GM06990 (cell line): ENCODE results near the gene DALRD3.

ENCODE experiments used
- DNase-seq: peaks from one replicate; pipeline ENCODE4 v3.0.0-alpha.2; 2011; ENCODE audit not compliant: insufficient read length; ENCODE audit errors: extremely low read depth
- H3K27me3 ChIP-seq: replicated peaks from 2 replicates; pipeline ENCODE4 v1.6.0; 2011; ENCODE audit warnings: low read length; ENCODE audit not compliant: control insufficient read depth, insufficient read depth
- H3K36me3 ChIP-seq: 2 replicates; pipeline ENCODE4 v1.5.1; 2011; ENCODE audit warnings: low read length; ENCODE audit not compliant: control insufficient read depth, insufficient read depth
- H3K4me3 ChIP-seq: replicated peaks from 2 replicates; pipeline ENCODE4 v1.5.1; 2011; ENCODE audit warnings: low read depth, mild to moderate bottlenecking, control low read depth, low read length
- CTCF ChIP-seq: IDR thresholded peaks from 2 replicates; pipeline ENCODE4 v1.5.1; 2011; ENCODE audit warnings: low read length, control low read depth, mild to moderate bottlenecking, inconsistent platforms; ENCODE audit not compliant: insufficient read depth, poor library complexity, severe bottlenecking

The DALRD3 gene

GRCh38 chr3:48979451-48979850 lies 38.9 kb downstream of the DALRD3 start:
- peaks cover 30% of the 10 kb centered on the region for H3K36me3 ChIP-seq

GRCh38 chr3:48974076-48974864 lies 44.1 kb downstream of the DALRD3 start:
- TF ChIP-seq CTCF = no peak
- no peak for DNase-seq
- H3K4me3 ChIP-seq = no peak overlapping the region
- peaks cover 34% of the 10 kb centered on the region for H3K36me3 ChIP-seq
- no peaks in the 10 kb centered on the region for H3K27me3 ChIP-seq

More at GRCh38 chr3:48979451-48979850, 38.9 kb downstream of the DALRD3 start:
- H3K4me3 ChIP-seq = no peak overlapping the region
- no peak for TF ChIP-seq CTCF
- no peak for DNase-seq
- H3K27me3 ChIP-seq = no peaks in the 10 kb centered on the region

GRCh38 chr3:48970586-48970985 lies 47.8 kb downstream of the DALRD3 start:
- no peak for TF ChIP-seq CTCF

GRCh38 chr3:48966876-48967361 lies 51.5 kb downstream of the DALRD3 start:
- H3K36me3 ChIP-seq = peaks cover 25% of the 10 kb centered on the region
- H3K4me3 ChIP-seq = no peak overlapping the region
- no peak for DNase-seq
- no peaks in the 10 kb centered on the region for H3K27me3 ChIP-seq
- no peak for TF ChIP-seq CTCF

More at GRCh38 chr3:48970586-48970985, 47.8 kb downstream of the DALRD3 start:
- Histone ChIP-seq H3K4me3 (no peak overlapping the region), H3K36me3 (peaks cover 38% of the 10 kb centered on the region), H3K27me3 (no peaks in the 10 kb centered on the region)
- DNase-seq = no peak

- Histone ChIP-seq H3K4me3 (no peak overlapping the region), H3K36me3 (peaks cover 21% of the 10 kb centered on the region), H3K27me3 (no peaks in the 10 kb centered on the region)
- TF ChIP-seq CTCF = no peak
- DNase-seq = no peak
These were observed 52.0 kb downstream of the DALRD3 start for GRCh38 chr3:48966367-48966766.
